ENCODE measurements around the gene SLC22A1. TPM values are rescaled to one million over a fixed set of nuclear protein-coding genes. Genes with fewer than 3 reads are reported as not detected.
"Not testable (repeated sequence)": the region's sequence is repeated elsewhere in the genome, so short reads cannot be mapped to it uniquely, and the experiment has no call there.

Gene SLC22A1
- total RNA-seq, 1 experiment from 2014 or later = 0.49 TPM

- H3K27me3 ChIP-seq = no peaks in the 10 kb centered on the region
- H3K36me3 ChIP-seq = peaks cover 89% of the 10 kb centered on the region
- DNase-seq = peak; percentile 38 to 63
- H3K9me3 ChIP-seq (replicated peaks) = no peaks in the 10 kb centered on the region
- no peak overlapping the region for H3K4me3 ChIP-seq
- no peaks in the 10 kb centered on the region for H3K4me1 ChIP-seq
- H3K27ac ChIP-seq = no peak overlapping the region
Measured at GRCh38 chr6:160088069-160088783, 33.4 kb upstream of the SLC22A1 start.

DNA sequence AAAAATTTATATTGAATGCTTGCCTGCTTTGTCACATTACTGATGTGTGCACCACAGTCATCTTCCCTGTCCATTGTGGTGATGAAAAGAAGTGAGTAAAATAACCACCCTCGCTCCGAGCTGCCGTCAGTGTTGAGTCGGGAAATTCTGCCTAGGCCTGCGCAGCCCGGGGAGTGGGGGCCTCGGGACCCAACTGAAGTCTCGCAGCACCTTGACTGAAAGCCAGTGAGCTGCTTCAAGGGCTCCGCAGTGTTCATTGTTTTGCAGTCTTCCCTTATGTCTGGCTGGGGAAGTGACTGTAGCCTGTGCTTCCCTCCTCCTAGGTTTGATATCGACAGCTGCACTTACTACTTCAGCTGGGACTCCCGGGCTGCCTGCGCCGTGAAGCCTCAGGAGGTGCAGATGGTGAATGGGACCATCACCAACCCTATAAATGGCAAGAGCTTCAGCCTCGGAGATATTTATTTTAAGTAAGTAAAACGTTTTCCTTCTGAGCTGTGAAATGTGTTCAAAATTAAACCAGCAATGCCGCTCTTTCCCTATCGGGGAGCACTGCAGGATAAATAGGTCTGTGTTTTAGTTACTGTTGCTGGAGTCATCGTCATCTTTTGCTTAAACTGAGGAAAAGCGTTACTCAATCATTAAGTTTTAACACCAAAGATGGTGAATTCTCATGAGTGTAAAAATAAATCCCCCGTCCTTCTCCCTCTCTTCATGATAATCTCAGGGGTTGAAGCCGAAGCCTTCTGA lies 32.7 kb upstream of the SLC22A1 start:
- Histone ChIP-seq H3K27me3 (no peaks in the 10 kb centered on the region), H3K4me1 (no peaks in the 10 kb centered on the region), H3K4me3 (no peak overlapping the region), H3K27ac (no peak overlapping the region), H3K9me3 (replicated peaks) (no peaks in the 10 kb centered on the region), H3K36me3 (peaks cover 90% of the 10 kb centered on the region)
- no peak for DNase-seq

DNA sequence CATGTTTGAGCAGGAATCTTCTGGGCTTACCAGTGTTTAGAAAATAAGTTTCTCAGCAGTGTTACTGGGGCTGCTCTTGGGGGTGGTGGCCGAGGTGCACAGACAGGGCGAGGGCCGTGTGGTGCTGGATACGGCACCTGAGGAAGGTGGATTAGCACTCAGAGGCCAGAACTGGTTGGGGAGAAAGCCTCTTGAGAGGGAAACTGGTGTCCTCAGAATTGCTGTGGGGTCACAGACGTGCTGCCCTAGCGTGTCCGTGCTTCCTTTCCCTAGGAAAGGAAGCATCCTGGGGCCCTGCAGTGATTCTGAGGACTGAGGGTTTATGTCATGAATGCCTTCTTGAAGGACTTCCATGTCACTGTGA lies 32.1 kb upstream of the SLC22A1 start:
- peaks cover 90% of the 10 kb centered on the region for H3K36me3 ChIP-seq
- no peak for DNase-seq
- H3K27ac ChIP-seq = no peak overlapping the region

GRCh38 chr6:160090442-160091239 lies 31.0 kb upstream of the SLC22A1 start:
- peaks cover 87% of the 10 kb centered on the region for H3K36me3 ChIP-seq
- not testable (repeated sequence) for H3K4me1 ChIP-seq; H3K27ac ChIP-seq; H3K4me3 ChIP-seq; DNase-seq; H3K9me3 ChIP-seq (replicated peaks); H3K27me3 ChIP-seq

More for the DNA sequence above, 32.1 kb upstream of the SLC22A1 start:
- Histone ChIP-seq H3K9me3 (replicated peaks) (no peaks in the 10 kb centered on the region), H3K27me3 (no peaks in the 10 kb centered on the region), H3K4me3 (no peak overlapping the region), H3K4me1 (no peaks in the 10 kb centered on the region)

DNA sequence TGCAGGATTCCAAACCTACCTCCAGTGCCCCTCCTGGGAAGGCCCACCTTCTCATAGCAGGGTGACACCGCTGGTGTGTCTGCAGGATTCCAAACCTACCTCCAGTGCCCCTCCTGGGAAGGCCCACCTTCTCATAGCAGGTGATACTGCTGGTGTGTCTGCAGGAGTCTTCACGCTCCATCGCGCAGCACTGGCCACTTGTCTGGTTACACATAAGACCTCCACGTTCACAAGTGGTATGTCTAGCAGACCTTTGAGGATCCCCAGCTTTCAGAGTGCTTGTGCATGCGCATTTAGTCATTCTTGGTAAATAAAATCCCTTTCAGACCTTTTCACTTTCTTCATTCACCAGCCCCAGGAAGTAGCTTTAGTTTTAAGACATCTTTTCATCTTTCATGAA lies 29.4 kb upstream of the SLC22A1 start:
- not testable (repeated sequence) for H3K4me1 ChIP-seq; H3K4me3 ChIP-seq; DNase-seq; H3K27me3 ChIP-seq; H3K27ac ChIP-seq; H3K9me3 ChIP-seq (replicated peaks)
- H3K36me3 ChIP-seq = peaks cover 86% of the 10 kb centered on the region

- H3K4me3 ChIP-seq = no peak overlapping the region
- no peaks in the 10 kb centered on the region for H3K4me1 ChIP-seq
- no peak overlapping the region for H3K27ac ChIP-seq
- no peak for DNase-seq
- H3K36me3 ChIP-seq = peaks cover 85% of the 10 kb centered on the region
- no peaks in the 10 kb centered on the region for H3K9me3 ChIP-seq (replicated peaks)
- H3K27me3 ChIP-seq = no peaks in the 10 kb centered on the region
Measured at GRCh38 chr6:160092602-160093001, 29.0 kb upstream of the SLC22A1 start.

- Histone ChIP-seq H3K4me1 (no peaks in the 10 kb centered on the region), H3K4me3 (no peak overlapping the region), H3K9me3 (replicated peaks) (no peaks in the 10 kb centered on the region), H3K27me3 (no peaks in the 10 kb centered on the region), H3K27ac (no peak overlapping the region), H3K36me3 (peaks cover 85% of the 10 kb centered on the region)
- DNase-seq = no peak
Measured at GRCh38 chr6:160093061-160093460, 28.6 kb upstream of the SLC22A1 start.

- peaks cover 82% of the 10 kb centered on the region for H3K36me3 ChIP-seq
- no peak for DNase-seq
- no peak overlapping the region for H3K4me3 ChIP-seq
Measured at GRCh38 chr6:160093946-160094345, 27.7 kb upstream of the SLC22A1 start.

DNA sequence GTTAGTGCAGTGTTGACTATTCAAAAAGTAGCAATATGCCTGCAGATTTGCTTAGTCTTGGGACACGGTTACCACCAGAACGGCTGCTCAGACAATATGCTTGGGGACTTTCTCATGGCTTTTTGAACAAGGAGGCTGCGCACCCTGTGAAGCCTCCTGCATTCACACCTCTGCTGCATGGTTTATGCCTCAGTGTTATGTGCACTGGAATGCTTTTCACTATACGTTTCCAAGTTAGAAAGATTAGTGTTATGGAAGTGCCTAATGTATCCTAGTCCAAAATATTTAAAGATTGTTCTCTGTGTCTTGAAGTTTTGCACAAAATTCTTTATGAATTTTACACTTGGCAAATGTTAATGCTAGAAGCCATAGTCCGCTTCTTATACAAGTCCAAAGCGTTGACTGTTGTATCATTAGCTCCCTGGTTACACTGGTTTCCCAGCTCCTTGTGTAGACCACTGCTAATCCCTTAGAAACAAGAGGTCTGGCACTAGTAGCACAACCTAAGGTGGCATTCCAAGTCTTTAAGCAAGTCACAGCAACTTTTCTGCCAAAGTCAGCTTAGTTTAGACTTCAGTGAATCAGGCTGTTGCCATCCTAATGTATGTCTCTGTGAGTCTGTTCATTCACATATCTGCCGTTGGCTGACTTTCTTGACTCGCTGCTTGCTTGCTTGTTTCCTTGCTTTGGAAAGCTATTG lies 26.3 kb upstream of the SLC22A1 start:
- no peak overlapping the region for H3K27ac ChIP-seq
- no peaks in the 10 kb centered on the region for H3K27me3 ChIP-seq
- H3K4me1 ChIP-seq = no peaks in the 10 kb centered on the region
- no peaks in the 10 kb centered on the region for H3K9me3 ChIP-seq (replicated peaks)
- peaks cover 82% of the 10 kb centered on the region for H3K36me3 ChIP-seq
- DNase-seq = no peak
- H3K4me3 ChIP-seq = no peak overlapping the region

More at GRCh38 chr6:160093946-160094345, 27.7 kb upstream of the SLC22A1 start:
- H3K27me3 ChIP-seq = no peaks in the 10 kb centered on the region
- no peaks in the 10 kb centered on the region for H3K4me1 ChIP-seq
- H3K9me3 ChIP-seq (replicated peaks) = no peaks in the 10 kb centered on the region
- no peak overlapping the region for H3K27ac ChIP-seq

DNA sequence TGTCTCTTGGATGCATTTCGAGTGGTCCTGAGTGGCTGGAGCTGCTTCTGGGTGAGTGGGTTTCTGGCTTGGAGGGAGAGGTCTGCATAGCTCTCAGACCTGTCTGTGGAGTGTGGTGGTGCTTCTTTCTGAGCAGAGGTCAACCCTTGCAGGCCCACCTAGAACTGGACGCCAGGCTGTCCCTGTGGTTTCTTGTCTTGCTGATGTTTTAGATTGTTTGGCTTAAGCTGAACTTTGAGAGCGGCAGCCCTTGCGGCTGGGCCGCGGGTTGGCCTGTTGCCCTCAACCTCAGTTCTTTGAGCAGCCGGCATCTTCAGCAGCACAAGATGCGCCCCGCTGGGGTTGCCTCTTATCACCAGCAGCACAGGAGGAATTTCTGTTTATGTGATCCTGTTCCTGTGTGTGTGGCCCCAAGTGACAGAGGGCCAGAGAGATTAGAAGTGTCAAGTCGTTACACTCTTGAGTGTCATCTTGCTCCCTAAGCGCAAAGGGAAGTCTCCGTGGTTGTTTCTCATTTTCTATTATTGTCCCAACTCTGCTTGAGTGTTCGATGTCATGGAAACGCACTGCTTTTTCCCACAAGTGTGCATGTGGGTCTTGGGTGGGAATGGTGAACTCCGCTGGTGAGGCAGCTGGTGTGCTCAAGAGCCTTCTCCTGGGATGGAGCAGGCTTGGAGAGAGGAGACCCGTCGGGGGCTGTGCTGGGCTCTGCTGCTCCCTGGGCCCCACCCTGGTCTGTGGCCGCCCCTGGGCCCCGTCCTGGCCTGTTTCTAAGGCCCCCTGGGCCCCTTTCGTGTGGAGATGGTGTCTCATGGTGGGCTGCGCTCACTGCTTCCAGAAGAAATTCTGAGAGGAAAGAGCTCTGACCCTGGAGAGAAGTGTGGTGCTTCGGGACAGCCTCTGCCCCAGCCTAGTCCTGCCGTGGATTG lies 20.1 kb upstream of the SLC22A1 start:
- Histone ChIP-seq H3K4me1 (no peaks in the 10 kb centered on the region), H3K27ac (no peak overlapping the region), H3K4me3 (no peak overlapping the region), H3K27me3 (no peaks in the 10 kb centered on the region), H3K9me3 (replicated peaks) (no peaks in the 10 kb centered on the region), H3K36me3 (peaks cover 78% of the 10 kb centered on the region)
- DNase-seq = no peak

GRCh38 chr6:160102399-160102798 lies 19.2 kb upstream of the SLC22A1 start:
- H3K9me3 ChIP-seq (replicated peaks) = no peaks in the 10 kb centered on the region
- no peak overlapping the region for H3K4me3 ChIP-seq
- H3K27me3 ChIP-seq = no peaks in the 10 kb centered on the region
- H3K27ac ChIP-seq = no peak overlapping the region
- H3K4me1 ChIP-seq = no peaks in the 10 kb centered on the region
- H3K36me3 ChIP-seq = peaks cover 71% of the 10 kb centered on the region
- DNase-seq = no peak

DNA sequence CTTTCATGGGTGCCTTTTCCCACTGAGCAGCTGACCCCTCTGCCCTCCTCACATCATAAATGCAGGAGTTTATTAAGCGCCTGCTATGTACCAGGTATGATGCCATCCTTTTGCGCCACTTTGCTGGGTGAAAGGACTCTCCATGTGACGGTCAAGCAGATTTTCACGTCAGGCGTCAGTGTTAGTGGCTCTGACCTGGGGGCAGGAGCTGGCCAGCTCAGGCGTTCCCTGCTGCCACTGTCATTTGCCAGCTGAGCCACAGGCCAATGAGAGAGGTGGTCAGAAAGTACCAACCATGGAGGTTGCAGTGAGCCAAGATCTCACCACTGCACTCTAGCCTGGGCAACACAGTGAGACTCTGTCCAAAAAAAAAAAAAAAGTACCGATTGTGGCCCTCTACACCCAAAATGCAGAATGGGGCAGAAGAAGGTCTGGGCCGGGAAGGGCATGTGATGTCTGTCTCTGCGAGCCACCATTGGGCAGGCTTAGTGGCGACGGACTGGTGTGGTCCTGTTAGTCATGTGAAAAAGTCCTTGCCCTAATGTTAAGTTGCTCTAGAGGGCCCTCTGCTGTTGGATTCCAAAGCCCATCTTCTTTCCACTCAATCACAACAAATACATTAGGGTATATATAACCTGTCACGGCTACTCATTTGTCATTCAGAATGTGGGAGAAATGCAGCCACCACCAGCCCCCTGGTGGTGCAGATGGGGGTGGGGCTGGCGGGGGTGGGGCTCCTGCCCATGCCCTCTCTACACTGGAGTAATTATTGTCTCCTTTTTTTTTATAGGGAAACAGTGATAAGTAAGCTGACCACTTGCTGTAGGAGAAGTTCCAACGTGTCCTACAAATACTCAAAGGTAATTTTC lies 18.4 kb upstream of the SLC22A1 start:
- Histone ChIP-seq H3K36me3 (peaks cover 67% of the 10 kb centered on the region), H3K27ac (no peak overlapping the region), H3K9me3 (replicated peaks) (no peaks in the 10 kb centered on the region), H3K4me3 (no peak overlapping the region), H3K4me1 (no peaks in the 10 kb centered on the region), H3K27me3 (no peaks in the 10 kb centered on the region)
- peak; percentile 54 to 78 for DNase-seq

- Histone ChIP-seq H3K27ac (no peak overlapping the region), H3K27me3 (no peaks in the 10 kb centered on the region), H3K36me3 (peaks cover 64% of the 10 kb centered on the region), H3K9me3 (replicated peaks) (no peaks in the 10 kb centered on the region), H3K4me3 (no peak overlapping the region), H3K4me1 (no peaks in the 10 kb centered on the region)
- DNase-seq = no peak
Measured at GRCh38 chr6:160103825-160104100, 17.9 kb upstream of the SLC22A1 start.
